PC-9 (cell line): ENCODE results near the gene WWC2.

Source experiments
- EZH2 ChIP-seq: fragments of 200-600 bp; sonication (generic); IDR thresholded peaks from 2 replicates; pipeline ENCODE4 v1.8.0; 2017; ENCODE audit warnings: antibody characterized with exemption, low read depth
- TF ChIP-seq, protein P1 (sequence below): fragments of 200-600 bp; sonication (generic); conservative IDR thresholded peaks from 2 replicates; pipeline ENCODE4 v1.6.1; 2017; ENCODE audit warnings: mixed run types, antibody characterized with exemption, mild to moderate bottlenecking, moderate library complexity

DNA sequence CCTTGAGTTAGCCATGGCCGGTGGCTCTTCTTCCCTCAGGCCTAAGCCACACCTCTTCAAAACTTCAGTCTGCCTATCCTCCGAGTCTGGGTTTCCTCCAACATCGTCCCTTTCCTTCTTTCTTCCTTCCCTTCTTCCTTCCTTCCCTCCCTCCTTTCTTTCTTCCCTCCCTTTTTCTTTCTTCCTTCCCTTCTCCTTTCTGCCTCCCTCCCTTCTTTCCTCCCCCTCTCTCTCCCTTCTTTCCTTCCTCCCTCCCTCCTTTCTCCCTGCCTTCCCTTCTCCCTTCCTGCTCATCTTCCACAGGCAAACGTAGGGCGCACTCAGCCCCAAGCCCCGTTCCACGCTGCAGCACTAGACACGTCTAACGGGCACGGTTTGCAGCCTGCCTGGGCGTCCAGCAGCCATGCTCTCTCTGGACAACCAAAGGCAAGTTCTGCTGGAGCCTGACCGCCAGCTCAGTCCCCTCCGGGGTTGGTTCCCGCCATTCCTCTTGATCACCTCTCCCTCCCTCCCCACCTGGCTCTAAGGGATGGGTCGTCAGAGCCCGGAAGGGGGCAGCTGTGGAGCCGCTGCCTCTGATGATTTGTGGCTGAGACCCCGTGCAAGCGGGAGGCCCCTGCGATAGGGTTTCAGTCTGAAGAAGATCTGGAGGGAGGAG, 257.2 kb downstream of the WWC2 start:
- TF ChIP-seq, protein P1, sequence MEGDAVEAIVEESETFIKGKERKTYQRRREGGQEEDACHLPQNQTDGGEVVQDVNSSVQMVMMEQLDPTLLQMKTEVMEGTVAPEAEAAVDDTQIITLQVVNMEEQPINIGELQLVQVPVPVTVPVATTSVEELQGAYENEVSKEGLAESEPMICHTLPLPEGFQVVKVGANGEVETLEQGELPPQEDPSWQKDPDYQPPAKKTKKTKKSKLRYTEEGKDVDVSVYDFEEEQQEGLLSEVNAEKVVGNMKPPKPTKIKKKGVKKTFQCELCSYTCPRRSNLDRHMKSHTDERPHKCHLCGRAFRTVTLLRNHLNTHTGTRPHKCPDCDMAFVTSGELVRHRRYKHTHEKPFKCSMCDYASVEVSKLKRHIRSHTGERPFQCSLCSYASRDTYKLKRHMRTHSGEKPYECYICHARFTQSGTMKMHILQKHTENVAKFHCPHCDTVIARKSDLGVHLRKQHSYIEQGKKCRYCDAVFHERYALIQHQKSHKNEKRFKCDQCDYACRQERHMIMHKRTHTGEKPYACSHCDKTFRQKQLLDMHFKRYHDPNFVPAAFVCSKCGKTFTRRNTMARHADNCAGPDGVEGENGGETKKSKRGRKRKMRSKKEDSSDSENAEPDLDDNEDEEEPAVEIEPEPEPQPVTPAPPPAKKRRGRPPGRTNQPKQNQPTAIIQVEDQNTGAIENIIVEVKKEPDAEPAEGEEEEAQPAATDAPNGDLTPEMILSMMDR: no peak
- TF ChIP-seq EZH2: no peak
